Measurements from ENCODE around the gene SKAP2. TPM values are rescaled to one million over a fixed set of nuclear protein-coding genes. Genes with fewer than 3 reads are reported as not detected.

The SKAP2 gene
- total and polyA plus RNA-seq, 10 of the 15 experiments (the other 5 are each of a cell fraction or from before 2014, with no cell fraction given): 10.9 to 40.6 (median 23.5) TPM

DNA sequence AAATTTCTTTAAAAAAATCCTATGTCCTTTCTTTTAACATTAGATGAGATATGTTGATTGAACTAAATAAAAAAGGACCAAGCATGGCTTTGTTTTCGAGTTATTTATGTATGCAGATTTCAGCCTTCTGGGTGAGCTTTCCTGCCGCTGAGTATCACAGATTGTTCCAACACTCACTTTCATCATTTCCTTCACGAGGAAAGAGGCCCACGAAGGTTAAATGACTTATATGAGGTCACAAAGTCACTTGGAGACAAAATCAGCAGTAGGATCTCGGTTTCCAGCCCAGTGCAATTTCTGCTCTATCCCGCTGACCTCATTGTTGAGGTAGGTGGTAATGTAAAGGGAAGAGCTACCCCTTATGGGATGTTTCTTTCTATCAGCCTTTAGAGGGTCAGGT lies 226.8 kb downstream of the SKAP2 start (continued):
- TF ChIP-seq CEBPZ (IDR thresholded peaks at IDR 0.05; ENCODE audit: low read depth, low read length): no peak
- no peak for TF ChIP-seq ZNF207 (IDR thresholded peaks at IDR 0.05; ENCODE audit: borderline replicate concordance)
- no peak for TF ChIP-seq KAT2A (conservative IDR thresholded peaks at IDR 0.05; ENCODE audit: control insufficient read depth, low read depth, low read length)
- TF ChIP-seq TBL1XR1 (IDR thresholded peaks at IDR 0.05; ENCODE audit: low read depth, low read length): no peak

GRCh38 chr7:26636808-26637207 lies 227.6 kb downstream of the SKAP2 start:
- no TSS peak for BruUV-seq (replicated peaks)
- ATAC-seq: no peak
- intact Hi-C loops (cut with micrococcal nuclease; ENCODE audit: unreplicated experiment): no loop called here
- 97% methylated on average over 3 of the region's 3 CpGs for WGBS (ENCODE audit: insufficient coverage, insufficient replicate concordance, low lambda C conversion rate, missing lambda C conversion rate)
- POLR2A ChIA-PET: no interaction called here
- Histone ChIP-seq H3K36me3 (ENCODE audit: control insufficient read depth in 2 of 2, insufficient read depth in 2 of 2, low read length in 1 of 2) (no peaks in the 10 kb centered on the region), H3K9me3 (replicated peaks; ENCODE audit: control insufficient read depth, insufficient read depth, low read length) (no peaks in the 10 kb centered on the region), H4K20me1 (ENCODE audit: control insufficient read depth, insufficient read depth) (no peaks in the 10 kb centered on the region), H3K4me3 (no peak overlapping the region), H3K9ac (ENCODE audit: control insufficient read depth, insufficient read depth, low read length) (no peak overlapping the region), H3K4me1 (ENCODE audit: control insufficient read depth, insufficient read depth, low read length) (no peaks in the 10 kb centered on the region), H3K27me3 (replicated peaks in 1 of 2; ENCODE audit: control insufficient read depth in 2 of 2, insufficient read depth in 2 of 2, low read length in 1 of 2) (no peaks in the 10 kb centered on the region), H2AFZ (ENCODE audit: control insufficient read depth, low read depth, low read length) (no peak overlapping the region), H3K4me2 (ENCODE audit: control insufficient read depth, insufficient read depth) (no peak overlapping the region), H3K27ac (ENCODE audit: control insufficient read depth, insufficient read depth) (no peak overlapping the region), H3K79me2 (ENCODE audit: control insufficient read depth, insufficient read depth, low read length) (no peaks in the 10 kb centered on the region)
- SMC1A ChIA-PET (ENCODE audit: uncharacterized antibody, unreplicated experiment): no interaction called here
- TF ChIP-seq, protein P1, sequence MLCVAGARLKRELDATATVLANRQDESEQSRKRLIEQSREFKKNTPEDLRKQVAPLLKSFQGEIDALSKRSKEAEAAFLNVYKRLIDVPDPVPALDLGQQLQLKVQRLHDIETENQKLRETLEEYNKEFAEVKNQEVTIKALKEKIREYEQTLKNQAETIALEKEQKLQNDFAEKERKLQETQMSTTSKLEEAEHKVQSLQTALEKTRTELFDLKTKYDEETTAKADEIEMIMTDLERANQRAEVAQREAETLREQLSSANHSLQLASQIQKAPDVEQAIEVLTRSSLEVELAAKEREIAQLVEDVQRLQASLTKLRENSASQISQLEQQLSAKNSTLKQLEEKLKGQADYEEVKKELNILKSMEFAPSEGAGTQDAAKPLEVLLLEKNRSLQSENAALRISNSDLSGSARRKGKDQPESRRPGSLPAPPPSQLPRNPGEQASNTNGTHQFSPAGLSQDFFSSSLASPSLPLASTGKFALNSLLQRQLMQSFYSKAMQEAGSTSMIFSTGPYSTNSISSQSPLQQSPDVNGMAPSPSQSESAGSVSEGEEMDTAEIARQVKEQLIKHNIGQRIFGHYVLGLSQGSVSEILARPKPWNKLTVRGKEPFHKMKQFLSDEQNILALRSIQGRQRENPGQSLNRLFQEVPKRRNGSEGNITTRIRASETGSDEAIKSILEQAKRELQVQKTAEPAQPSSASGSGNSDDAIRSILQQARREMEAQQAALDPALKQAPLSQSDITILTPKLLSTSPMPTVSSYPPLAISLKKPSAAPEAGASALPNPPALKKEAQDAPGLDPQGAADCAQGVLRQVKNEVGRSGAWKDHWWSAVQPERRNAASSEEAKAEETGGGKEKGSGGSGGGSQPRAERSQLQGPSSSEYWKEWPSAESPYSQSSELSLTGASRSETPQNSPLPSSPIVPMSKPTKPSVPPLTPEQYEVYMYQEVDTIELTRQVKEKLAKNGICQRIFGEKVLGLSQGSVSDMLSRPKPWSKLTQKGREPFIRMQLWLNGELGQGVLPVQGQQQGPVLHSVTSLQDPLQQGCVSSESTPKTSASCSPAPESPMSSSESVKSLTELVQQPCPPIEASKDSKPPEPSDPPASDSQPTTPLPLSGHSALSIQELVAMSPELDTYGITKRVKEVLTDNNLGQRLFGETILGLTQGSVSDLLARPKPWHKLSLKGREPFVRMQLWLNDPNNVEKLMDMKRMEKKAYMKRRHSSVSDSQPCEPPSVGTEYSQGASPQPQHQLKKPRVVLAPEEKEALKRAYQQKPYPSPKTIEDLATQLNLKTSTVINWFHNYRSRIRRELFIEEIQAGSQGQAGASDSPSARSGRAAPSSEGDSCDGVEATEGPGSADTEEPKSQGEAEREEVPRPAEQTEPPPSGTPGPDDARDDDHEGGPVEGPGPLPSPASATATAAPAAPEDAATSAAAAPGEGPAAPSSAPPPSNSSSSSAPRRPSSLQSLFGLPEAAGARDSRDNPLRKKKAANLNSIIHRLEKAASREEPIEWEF (IDR thresholded peaks at IDR 0.05; ENCODE audit: insufficient replicate concordance, low read depth, low read length): no peak
- TF ChIP-seq SPI1 (IDR thresholded peaks at IDR 0.05; ENCODE audit: borderline replicate concordance, insufficient read depth, low read depth, low read length) (no peak), ASH2L (IDR thresholded peaks at IDR 0.05; ENCODE audit: borderline replicate concordance, low read depth) (no peak), CHD1 (IDR thresholded peaks at IDR 0.05; ENCODE audit: low read depth, low read length) (no peak), CBX5 (IDR thresholded peaks at IDR 0.05; ENCODE audit: low read depth) (no peak), NFYA (IDR thresholded peaks at IDR 0.05; ENCODE audit: borderline replicate concordance, low read depth, low read length) (no peak), GATAD2B (conservative IDR thresholded peaks at IDR 0.05; ENCODE audit: low read depth) (no peak), MEF2B (IDR thresholded peaks at IDR 0.05; ENCODE audit: partially characterized antibody, poor library complexity, severe bottlenecking) (no peak), NFIC (IDR thresholded peaks at IDR 0.05; ENCODE audit: low read depth, low read length) (no peak), HSF1 (IDR thresholded peaks at IDR 0.05; ENCODE audit: low read depth, low read length) (no peak)
- in situ Hi-C loops (cut with MboI): no loop called here
- RAD21 ChIA-PET (ENCODE audit: unreplicated experiment): no interaction called here
- no peak for DNase-seq (ENCODE audit: low read depth, low spot score)
- no peak for FAIRE-seq
- CTCF ChIA-PET: no interaction called here

All from GM12878 (cell line).